LNCAP (cell line): Measurements from ENCODE around the gene ZSCAN23.

Experiments used
- CTCF ChIP-seq: fragments of 450-650 bp; IDR thresholded peaks from 2 replicates; pipeline ENCODE4 v1.5.1; 2017; ENCODE audit warnings: mild to moderate bottlenecking

Gene ZSCAN23

GRCh38 chr6:28400122-28400451, 43.2 kb downstream of the ZSCAN23 start:
- no peak for TF ChIP-seq CTCF

- TF ChIP-seq CTCF = no peak
Observed at GRCh38 chr6:28399350-28400121, 43.8 kb downstream of the ZSCAN23 start, which contains the start of gene ZSCAN12. Gene ZSCAN12, minus strand, starts transcription at chr6:28399747. Its CDS starts 1,342 bp downstream, at chr6:28398405.

GRCh38 chr6:28395918-28396317, 47.4 kb downstream of the ZSCAN23 start:
- TF ChIP-seq CTCF = no peak

GRCh38 chr6:28393912-28394662, 49.2 kb downstream of the ZSCAN23 start:
- peak; percentile 36 for TF ChIP-seq CTCF

GRCh38 chr6:28390688-28391087, 52.6 kb downstream of the ZSCAN23 start:
- no peak for TF ChIP-seq CTCF

- no peak for TF ChIP-seq CTCF
Observed at GRCh38 chr6:28384143-28384533, 59.2 kb downstream of the ZSCAN23 start.

- peak; percentile 71 for TF ChIP-seq CTCF
Observed at GRCh38 chr6:28383235-28384142, 59.8 kb downstream of the ZSCAN23 start.
